HG03571 (cell line): ENCODE results near the gene FMC1.
"Not testable (repeated sequence)": the region's sequence is repeated elsewhere in the genome, so short reads cannot be mapped to it uniquely, and the experiment has no call there.

ENCODE experiments used
- ATAC-seq: cut with Tn5 transposase; IDR thresholded peaks from one replicate; pipeline ENCODE4 v1.9.1; 2021; ENCODE audit not compliant: unreplicated experiment

The FMC1 gene

GRCh38 chr7:139341058-139341775 lies at the start of gene FMC1:
Gene FMC1 (plus strand): TSS chr7:139341337. CDS start chr7:139341385, 48 bp downstream.
- peak; percentile 46 for ATAC-seq

DNA sequence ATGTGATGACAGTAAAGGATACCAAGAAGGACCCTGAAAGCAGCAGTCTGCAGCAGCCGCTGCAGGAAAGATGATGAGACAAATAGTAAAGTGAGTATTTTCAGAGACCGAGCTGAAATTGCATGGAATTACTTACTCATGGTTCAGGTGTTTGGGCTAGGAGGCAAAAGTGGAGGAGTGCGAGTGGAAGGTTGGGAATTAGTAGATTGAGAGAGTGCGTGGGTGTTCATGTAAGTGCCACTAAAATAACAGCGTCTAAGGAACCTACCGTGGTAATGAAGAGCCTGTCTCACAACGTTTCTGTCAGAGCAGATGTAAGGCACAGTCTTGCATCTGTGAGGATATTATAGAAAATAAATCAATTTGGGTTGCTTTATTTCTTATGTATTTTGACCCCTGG lies 48.3 kb upstream of the FMC1 start:
- ATAC-seq, result no peak

DNA sequence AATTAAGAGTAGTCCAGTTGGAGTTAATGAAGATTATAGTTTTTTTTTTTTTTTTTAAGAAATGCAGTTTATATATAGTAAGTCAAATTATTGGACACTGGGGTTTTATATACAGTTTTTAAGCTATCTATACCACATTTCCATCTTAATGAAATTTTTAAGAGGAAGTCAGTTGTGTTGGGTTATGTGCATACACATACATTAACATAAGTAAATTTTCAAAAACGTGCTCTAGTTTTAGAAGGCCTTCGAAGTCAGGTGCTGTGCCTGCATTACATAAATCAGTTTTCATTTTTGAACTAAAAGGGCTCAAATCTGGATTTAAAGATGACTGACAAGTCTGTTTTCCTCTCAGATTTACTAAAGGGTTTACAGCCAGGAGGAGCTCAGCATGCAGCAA lies 47.6 kb upstream of the FMC1 start:
- ATAC-seq, result no peak

DNA sequence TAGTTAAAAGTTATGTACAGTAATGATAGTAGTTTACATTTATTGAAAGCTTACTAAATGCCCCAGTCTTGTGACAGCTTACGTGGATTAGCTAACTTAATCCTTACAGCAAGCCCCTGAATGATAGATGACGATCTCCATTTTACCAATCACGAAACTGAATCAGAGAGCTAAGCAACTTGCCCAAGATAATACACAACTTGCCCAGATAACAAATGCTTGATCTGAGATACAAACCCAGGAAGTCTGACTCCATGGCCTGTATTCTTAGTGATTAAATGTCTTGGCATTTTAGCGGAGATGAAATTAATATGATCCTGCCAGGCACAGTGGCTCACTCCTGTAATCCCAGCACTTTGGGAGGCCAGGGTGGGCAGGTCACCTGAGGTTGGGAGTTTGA lies 46.9 kb upstream of the FMC1 start:
- no peak for ATAC-seq

DNA sequence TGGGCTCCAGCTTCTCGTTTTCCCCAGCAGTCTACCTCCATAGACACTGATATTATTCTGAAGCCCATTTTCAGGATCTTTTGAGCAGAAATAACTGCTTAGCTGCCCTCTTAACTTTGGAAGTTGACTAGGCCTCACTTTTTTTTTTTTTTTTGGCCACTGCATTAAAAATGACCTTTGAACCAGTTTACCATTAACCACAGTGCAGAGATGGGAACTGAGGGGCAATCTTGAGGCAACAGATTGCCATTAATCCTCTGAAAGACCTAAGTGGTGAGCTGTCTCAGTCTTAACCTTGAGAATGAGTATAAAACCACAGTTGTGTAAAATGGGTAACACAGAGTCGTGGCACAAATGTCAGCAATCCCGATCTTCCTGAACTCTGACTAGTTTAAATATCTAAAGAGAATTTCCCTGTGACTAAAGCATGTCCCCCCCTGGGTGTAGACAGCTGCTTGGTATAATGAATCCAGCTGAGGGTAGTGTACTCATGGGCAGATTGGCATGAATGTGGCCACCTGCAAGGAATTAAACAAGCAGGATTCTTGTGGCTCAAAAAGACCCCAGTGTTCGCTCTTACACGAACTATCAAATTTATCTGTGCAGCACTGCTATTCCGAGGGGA lies 46.1 kb upstream of the FMC1 start:
- ATAC-seq, result no peak

GRCh38 chr7:139297795-139298194 lies 43.3 kb upstream of the FMC1 start:
- no peak for ATAC-seq

DNA sequence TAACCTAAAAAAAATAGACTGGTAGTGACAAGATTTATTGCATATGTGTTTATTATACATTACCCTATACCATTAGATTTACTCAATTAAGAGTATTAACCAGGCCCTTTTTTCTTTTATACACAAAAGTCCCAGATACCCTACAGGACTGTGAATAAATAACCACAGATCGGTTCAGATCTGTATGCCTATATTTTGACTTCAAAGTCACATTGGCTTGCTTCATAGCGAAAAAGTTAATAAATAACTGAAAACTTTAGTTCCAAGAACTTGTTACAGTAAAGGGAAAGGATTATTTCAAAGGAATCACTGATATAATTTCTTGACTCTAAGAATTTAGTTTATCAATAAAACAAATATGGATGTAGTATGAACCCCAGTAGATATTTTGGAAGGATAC lies 41.8 kb upstream of the FMC1 start:
- ATAC-seq, result no peak

GRCh38 chr7:139300390-139300789 lies 40.7 kb upstream of the FMC1 start:
- ATAC-seq, result no peak

DNA sequence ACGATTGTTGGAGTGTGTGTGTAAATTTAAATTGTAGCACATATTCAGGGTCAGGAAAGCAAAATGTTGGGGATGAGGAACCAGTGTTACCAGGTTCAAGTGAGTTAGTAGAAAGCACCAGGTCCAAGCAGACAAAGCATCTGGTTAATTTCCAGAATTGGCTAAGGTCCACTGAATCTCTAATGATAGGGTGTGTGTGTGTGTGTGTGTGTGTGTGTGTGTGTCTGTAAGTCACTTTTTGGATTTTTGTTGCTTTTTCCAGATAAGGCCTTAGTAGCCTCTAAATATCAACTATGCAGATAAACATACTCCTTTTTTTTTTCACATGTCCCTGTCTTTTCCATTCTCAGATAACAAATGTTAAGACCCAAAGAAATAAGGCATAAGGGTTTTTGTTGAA lies 36.6 kb upstream of the FMC1 start:
- ATAC-seq, result no peak

DNA sequence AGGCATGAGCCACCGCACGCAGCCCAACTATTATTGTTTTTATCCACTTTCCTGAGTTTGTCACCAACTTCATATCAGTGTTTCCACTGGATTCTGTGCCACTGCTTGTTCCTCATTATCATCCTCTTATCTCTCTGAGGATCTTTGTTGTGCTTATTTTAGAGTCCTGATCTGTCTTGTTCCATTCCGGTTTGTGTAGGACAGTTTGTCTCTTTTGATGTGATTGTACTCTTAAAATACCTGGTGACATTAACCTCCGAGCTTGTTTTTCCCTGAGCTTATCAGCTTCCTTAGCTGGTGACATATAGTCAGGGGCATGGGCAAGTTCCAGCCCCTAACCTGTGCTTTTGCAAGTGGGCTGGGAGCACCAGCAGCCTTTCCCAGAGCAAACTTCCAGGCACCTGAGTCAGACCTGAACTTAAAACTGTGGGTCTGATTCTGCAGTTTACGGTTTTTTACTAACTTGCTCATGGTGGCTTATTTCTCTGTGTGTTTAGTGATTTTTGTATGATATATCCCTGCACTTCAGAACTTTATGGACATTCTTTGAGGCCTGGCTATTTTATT lies 23.1 kb upstream of the FMC1 start:
- ATAC-seq, result no peak

- no peak for ATAC-seq
Measured at GRCh38 chr7:139321071-139321745, 19.9 kb upstream of the FMC1 start.

- not testable (repeated sequence) for ATAC-seq
Measured at GRCh38 chr7:139324709-139325108, 16.4 kb upstream of the FMC1 start.

- no peak for ATAC-seq
Measured at GRCh38 chr7:139328375-139328774, 12.8 kb upstream of the FMC1 start.

DNA sequence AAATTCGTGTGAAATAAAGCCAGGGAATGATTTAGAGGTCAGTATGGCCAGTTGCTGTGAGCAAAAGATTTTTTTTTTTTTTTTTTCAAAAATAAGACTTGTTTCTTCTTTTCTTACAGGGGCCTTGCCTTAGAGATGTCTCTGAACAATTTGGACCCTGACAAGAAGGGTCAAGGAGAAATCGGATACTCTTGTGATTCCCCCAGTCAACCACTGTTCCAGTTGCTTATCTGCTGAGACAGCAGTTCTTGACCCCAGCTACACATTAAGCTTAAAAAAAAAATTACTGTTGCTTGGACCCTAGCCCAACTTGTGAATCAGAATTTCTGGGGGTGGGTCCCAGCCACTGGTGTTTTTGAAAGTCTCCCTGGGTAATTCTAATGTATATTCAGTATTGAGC lies 12.0 kb upstream of the FMC1 start:
- no peak for ATAC-seq

DNA sequence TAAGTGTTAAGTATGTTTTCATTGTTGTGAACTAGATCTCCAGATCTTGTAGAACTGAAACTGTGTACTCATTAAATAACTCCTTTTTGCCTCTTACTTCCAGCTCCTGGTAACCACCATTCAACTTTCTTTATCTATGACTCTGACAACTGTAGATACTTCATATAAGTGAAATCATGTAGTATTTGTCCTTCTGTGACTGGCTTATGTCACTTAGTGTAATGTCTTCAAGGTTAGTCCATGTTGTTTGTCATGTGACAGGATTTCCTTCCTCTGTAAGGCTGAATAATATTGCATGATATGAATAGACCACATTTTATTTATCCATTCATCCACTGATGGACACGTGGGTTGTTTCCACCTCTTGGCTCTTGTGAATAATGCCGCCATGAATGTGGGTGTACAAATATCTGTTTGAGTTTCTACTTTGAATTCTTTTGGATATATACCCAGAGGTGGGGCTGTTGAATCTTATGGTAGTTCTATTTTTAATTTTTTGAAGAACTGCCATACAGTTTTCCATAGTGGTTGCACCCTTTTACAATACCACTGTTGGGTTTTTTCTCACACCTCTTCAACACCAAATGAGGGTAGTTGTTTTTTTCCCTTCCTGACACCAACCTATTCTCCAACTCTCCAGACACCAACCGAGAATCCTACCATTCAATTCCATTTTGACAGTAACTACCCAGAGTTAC lies 10.7 kb upstream of the FMC1 start:
- ATAC-seq, result no peak

DNA sequence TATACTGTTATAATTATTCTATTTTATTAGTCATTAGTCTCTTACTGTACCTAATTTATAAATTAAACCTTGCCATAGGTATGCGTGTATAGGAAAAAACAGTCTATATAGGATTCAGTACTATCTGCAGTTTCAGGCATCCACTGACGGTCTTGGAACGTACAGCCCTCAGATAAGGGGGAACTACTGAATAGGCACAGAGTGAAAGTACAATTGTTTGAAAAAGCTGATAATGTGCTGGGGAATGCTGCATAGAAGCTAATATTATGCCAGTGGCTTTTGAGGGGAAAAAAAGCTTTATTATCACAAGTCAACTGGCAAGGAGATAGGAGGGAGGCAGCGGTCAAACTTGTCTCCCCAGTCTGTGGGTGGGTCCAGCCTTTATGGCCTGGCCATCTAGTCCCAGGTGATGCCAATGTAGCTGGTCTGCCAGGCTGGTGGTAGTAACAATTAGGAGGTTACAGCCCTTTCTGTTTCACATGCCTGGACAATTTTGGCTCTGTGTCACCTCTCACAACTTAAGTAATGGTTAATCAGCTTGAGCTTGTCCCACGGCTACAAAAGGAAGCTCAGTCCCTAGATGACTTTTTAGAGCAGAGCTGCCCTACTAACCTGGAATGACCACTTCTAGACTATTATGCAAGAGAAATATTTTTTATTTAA lies 8.3 kb upstream of the FMC1 start:
- ATAC-seq, result no peak

- ATAC-seq, result not testable (repeated sequence)
Measured at GRCh38 chr7:139333443-139333842, 7.7 kb upstream of the FMC1 start.

- ATAC-seq, result no peak
Measured at GRCh38 chr7:139334399-139335150, 6.6 kb upstream of the FMC1 start.

- no peak for ATAC-seq
Measured at GRCh38 chr7:139339025-139339424, 2.1 kb upstream of the FMC1 start.

DNA sequence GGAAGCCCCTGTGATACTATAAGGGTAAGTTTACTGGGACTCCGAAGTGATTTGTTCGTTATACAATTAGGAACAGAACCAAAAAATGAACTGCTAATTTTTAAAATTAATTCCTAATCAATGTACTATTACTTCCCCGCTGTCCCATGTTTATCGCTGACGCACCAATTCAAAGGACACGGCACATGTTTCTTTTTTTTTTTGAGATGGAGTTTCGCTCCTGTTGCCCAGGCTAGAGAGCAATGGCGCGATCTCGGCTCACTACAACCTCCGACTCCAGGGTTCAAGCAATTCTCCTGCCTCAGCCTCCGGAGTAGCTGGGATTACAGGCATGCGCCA lies 1.5 kb upstream of the FMC1 start:
- no peak for ATAC-seq
